ENCODE measurements around the gene OR5H6. TPM values are rescaled to one million over a fixed set of nuclear protein-coding genes. Genes with fewer than 3 reads are reported as not detected.

OR5H6 gene
- total and polyA plus RNA-seq, 2 donors (not counting 1 experiment from before 2014, with no cell fraction given) = not detected

DNA sequence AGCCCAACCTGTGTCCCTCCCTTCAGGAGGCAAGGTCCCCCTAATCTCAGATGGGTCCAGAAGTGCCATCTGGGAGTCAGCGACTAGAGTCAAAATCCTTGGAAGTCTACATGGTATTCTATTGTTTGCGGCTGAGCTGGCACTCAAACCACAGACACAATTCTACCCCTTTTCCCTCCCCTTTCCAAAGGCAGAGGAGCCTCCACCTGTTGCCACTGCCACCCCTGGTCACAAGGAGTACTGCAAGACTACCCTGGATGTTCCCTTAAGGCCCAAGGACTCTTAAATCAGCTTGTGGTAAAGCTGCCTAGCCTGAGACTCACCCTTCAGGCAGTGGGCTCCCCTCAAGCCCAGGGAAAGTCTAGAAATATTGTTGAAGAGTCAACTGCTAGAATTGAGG, 4.3 kb upstream of the OR5H6 start:
- H4K20me1 ChIP-seq (ENCODE audit: control insufficient read depth, extremely low read depth, insufficient read depth, low read length) = no peaks in the 10 kb centered on the region
- H3K79me2 ChIP-seq (ENCODE audit: control insufficient read depth, insufficient read depth, low read length) = no peaks in the 10 kb centered on the region
- DNase-seq (ENCODE audit: low read depth in 2 of 2) = no peak
- TF ChIP-seq EZH2 (IDR thresholded peaks at IDR 0.05; ENCODE audit: low read length, missing control alignments) = no peak
- TF ChIP-seq, protein P1, sequence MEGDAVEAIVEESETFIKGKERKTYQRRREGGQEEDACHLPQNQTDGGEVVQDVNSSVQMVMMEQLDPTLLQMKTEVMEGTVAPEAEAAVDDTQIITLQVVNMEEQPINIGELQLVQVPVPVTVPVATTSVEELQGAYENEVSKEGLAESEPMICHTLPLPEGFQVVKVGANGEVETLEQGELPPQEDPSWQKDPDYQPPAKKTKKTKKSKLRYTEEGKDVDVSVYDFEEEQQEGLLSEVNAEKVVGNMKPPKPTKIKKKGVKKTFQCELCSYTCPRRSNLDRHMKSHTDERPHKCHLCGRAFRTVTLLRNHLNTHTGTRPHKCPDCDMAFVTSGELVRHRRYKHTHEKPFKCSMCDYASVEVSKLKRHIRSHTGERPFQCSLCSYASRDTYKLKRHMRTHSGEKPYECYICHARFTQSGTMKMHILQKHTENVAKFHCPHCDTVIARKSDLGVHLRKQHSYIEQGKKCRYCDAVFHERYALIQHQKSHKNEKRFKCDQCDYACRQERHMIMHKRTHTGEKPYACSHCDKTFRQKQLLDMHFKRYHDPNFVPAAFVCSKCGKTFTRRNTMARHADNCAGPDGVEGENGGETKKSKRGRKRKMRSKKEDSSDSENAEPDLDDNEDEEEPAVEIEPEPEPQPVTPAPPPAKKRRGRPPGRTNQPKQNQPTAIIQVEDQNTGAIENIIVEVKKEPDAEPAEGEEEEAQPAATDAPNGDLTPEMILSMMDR (conservative IDR thresholded peaks at IDR 0.05 in 1 of 2, IDR thresholded peaks at IDR 0.05 in 1 of 2; ENCODE audit: low read depth in 1 of 2, low read length in 2 of 2) = no peak
- H3K9me3 ChIP-seq (ENCODE audit: control insufficient read depth, insufficient read depth, low read depth, low read length) = no peaks in the 10 kb centered on the region
- H3K4me1 ChIP-seq (ENCODE audit: control insufficient read depth, extremely low read depth, insufficient read depth, low read length) = no peaks in the 10 kb centered on the region
- no peaks in the 10 kb centered on the region for H3K36me3 ChIP-seq (ENCODE audit: control insufficient read depth, insufficient read depth, low read length)
- H2AFZ ChIP-seq (ENCODE audit: low read length) = no peak overlapping the region
- no peak overlapping the region for H3K27ac ChIP-seq (ENCODE audit: insufficient read depth, low read length)
- H3K4me2 ChIP-seq (ENCODE audit: extremely low read depth, insufficient read depth, low read length) = no peak overlapping the region
- no peaks in the 10 kb centered on the region for H3K27me3 ChIP-seq (ENCODE audit: control insufficient read depth, insufficient read depth, low read length)
- H3K4me3 ChIP-seq (replicated peaks in 1 of 4; ENCODE audit: control extremely low read depth in 1 of 4, insufficient read depth in 1 of 4, low read depth in 3 of 4, low read length in 4 of 4) = no peak overlapping the region
- H3K9ac ChIP-seq (ENCODE audit: insufficient read depth, low read length) = no peak overlapping the region

DNA sequence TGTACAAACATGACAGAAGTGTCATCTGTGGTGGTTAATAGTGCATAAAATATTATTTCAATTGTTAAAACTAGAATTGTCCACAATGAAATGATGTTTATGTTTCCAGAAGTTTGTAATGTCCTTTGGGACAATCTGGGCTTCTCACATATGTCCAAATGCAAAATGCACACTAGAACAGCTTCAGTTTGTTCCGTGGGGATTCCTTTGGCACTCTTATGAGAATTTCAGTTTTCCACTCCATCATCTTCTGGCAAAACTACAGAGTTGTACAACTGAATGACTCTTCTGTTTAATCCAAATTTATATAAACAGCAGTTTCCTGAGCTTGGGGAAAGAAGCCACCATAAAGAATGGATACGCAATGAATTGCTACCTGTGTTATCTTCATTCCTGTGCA, 2.0 kb upstream of the OR5H6 start:
- DNase-seq (ENCODE audit: low read depth in 2 of 2) = no peak
- no peaks in the 10 kb centered on the region for H3K27me3 ChIP-seq (ENCODE audit: control insufficient read depth, insufficient read depth, low read length)
- no peaks in the 10 kb centered on the region for H3K36me3 ChIP-seq (ENCODE audit: control insufficient read depth, insufficient read depth, low read length)
- H4K20me1 ChIP-seq (ENCODE audit: control insufficient read depth, extremely low read depth, insufficient read depth, low read length) = no peaks in the 10 kb centered on the region
- H3K4me1 ChIP-seq (ENCODE audit: control insufficient read depth, extremely low read depth, insufficient read depth, low read length) = no peaks in the 10 kb centered on the region
- no peak overlapping the region for H3K9ac ChIP-seq (ENCODE audit: insufficient read depth, low read length)
- H2AFZ ChIP-seq (ENCODE audit: low read length) = no peak overlapping the region
- H3K27ac ChIP-seq (ENCODE audit: insufficient read depth, low read length) = no peak overlapping the region
- TF ChIP-seq, protein P1 (conservative IDR thresholded peaks at IDR 0.05 in 1 of 2, IDR thresholded peaks at IDR 0.05 in 1 of 2; ENCODE audit: low read depth in 1 of 2, low read length in 2 of 2) = no peak
- no peak for TF ChIP-seq EZH2 (IDR thresholded peaks at IDR 0.05; ENCODE audit: low read length, missing control alignments)
- no peak overlapping the region for H3K4me3 ChIP-seq (replicated peaks in 1 of 4; ENCODE audit: control extremely low read depth in 1 of 4, insufficient read depth in 1 of 4, low read depth in 3 of 4, low read length in 4 of 4)
- H3K4me2 ChIP-seq (ENCODE audit: extremely low read depth, insufficient read depth, low read length) = no peak overlapping the region
- H3K9me3 ChIP-seq (ENCODE audit: control insufficient read depth, insufficient read depth, low read depth, low read length) = no peaks in the 10 kb centered on the region
- H3K79me2 ChIP-seq (ENCODE audit: control insufficient read depth, insufficient read depth, low read length) = no peaks in the 10 kb centered on the region

DNA sequence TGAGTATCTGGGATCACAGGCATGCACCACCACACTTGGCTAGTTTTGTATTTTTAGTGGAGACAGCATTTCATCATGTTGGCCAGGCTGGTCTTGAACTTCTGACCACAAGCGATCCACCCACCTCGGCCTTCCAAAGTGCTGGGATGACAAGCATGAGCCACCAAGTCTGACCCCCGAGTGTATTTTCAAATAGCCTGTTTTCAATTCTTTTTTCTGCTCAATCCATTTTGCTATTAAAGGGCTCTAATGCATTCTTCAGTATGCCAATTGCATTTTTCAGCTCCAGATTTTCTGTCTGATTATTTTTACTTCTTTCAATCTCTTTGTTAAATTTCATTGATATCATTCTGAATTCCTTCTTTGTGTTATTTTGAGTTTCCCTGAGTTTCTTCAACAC, 5.8 kb downstream of the OR5H6 start:
- no peak for DNase-seq (ENCODE audit: low read depth in 2 of 2)
- no peak overlapping the region for H3K4me2 ChIP-seq (ENCODE audit: extremely low read depth, insufficient read depth, low read length)
- H3K4me3 ChIP-seq (replicated peaks in 1 of 4; ENCODE audit: control extremely low read depth in 1 of 4, insufficient read depth in 1 of 4, low read depth in 3 of 4, low read length in 4 of 4) = no peak overlapping the region
- H3K9me3 ChIP-seq (ENCODE audit: control insufficient read depth, insufficient read depth, low read depth, low read length) = no peaks in the 10 kb centered on the region
- H4K20me1 ChIP-seq (ENCODE audit: control insufficient read depth, extremely low read depth, insufficient read depth, low read length) = no peaks in the 10 kb centered on the region
- TF ChIP-seq EZH2 (IDR thresholded peaks at IDR 0.05; ENCODE audit: low read length, missing control alignments) = no peak
- TF ChIP-seq, protein P1 (conservative IDR thresholded peaks at IDR 0.05 in 1 of 2, IDR thresholded peaks at IDR 0.05 in 1 of 2; ENCODE audit: low read depth in 1 of 2, low read length in 2 of 2) = no peak
- H2AFZ ChIP-seq (ENCODE audit: low read length) = no peak overlapping the region
- no peaks in the 10 kb centered on the region for H3K36me3 ChIP-seq (ENCODE audit: control insufficient read depth, insufficient read depth, low read length)
- H3K27ac ChIP-seq (ENCODE audit: insufficient read depth, low read length) = no peak overlapping the region
- H3K9ac ChIP-seq (ENCODE audit: insufficient read depth, low read length) = no peak overlapping the region
- H3K79me2 ChIP-seq (ENCODE audit: control insufficient read depth, insufficient read depth, low read length) = no peaks in the 10 kb centered on the region
- no peaks in the 10 kb centered on the region for H3K4me1 ChIP-seq (ENCODE audit: control insufficient read depth, extremely low read depth, insufficient read depth, low read length)
- no peaks in the 10 kb centered on the region for H3K27me3 ChIP-seq (ENCODE audit: control insufficient read depth, insufficient read depth, low read length)

Data from fibroblast of lung (primary cell).